HPDE6-E6E7 (cell line): ENCODE data around the gene PACSIN2.
A peak's percentile ranks its signal among the peaks of the same experiment; 100 is the strongest.
"Not testable (repeated sequence)": the region's sequence is repeated elsewhere in the genome, so short reads cannot be mapped to it uniquely, and the experiment has no call there.

Source experiments
- DNase-seq: peaks from one replicate; pipeline ENCODE4 v3.0.0; 2011; ENCODE audit warnings: missing footprints; ENCODE audit errors: extremely low spot score

PACSIN2 gene

GRCh38 chr22:42967005-42967404, 47.9 kb downstream of the PACSIN2 start:
- DNase-seq: no peak

- DNase-seq: no peak
These were observed 48.5 kb downstream of the PACSIN2 start for GRCh38 chr22:42966497-42966896.

GRCh38 chr22:42964994-42965699, 49.8 kb downstream of the PACSIN2 start:
- no peak for DNase-seq

GRCh38 chr22:42963231-42963595, 51.7 kb downstream of the PACSIN2 start:
- no peak for DNase-seq

GRCh38 chr22:42962295-42963230, 52.4 kb downstream of the PACSIN2 start:
- no peak for DNase-seq

- no peak for DNase-seq
These were observed 53.1 kb downstream of the PACSIN2 start for GRCh38 chr22:42961810-42962209.

- not testable (repeated sequence) for DNase-seq
These were observed 53.6 kb downstream of the PACSIN2 start for GRCh38 chr22:42961400-42961690.

GRCh38 chr22:42960531-42961399, 54.2 kb downstream of the PACSIN2 start:
- no peak for DNase-seq

GRCh38 chr22:42959576-42960509, 55.1 kb downstream of the PACSIN2 start:
- DNase-seq: peak; percentile 46

DNA sequence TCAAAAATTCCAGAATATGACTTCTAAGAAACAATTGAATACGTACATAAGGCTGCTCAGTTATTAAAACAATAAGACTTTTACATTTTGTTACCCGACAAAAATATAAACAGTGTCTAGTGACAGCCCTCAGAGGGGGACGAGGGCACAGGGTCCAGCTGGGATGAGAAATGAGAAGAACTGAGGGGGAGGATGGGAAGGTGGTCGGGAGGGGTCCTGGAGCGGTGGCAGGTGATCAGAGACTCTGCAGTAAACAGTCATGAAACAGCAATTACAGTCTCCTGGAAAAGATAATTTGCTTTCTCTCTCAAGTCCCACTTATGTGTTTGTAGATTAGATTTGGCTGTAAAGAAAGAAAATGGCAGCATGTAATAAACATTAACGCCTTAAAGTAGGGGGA, 56.0 kb downstream of the PACSIN2 start:
- DNase-seq: no peak

- no peak for DNase-seq
These were observed 57.0 kb downstream of the PACSIN2 start for GRCh38 chr22:42957958-42958357.

DNA sequence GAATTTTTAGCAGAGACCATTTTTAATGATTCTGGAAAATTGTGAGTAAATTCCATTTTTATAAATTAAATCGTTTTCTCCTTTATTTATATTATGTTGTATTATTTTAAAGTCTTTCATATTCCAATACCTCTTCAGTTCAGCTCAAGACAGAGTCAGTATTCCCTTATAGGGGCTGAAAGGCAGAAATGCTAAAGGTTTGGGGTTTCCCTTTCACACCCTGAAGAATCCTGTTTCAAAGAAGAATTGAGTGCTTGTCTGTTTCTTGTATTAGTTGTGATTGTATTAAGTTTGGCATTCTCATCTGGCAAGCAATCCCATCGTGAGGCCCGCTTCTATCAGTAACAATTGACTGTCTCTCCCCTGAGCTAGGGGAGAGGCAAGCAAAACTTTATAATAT, 57.4 kb downstream of the PACSIN2 start:
- no peak for DNase-seq

DNA sequence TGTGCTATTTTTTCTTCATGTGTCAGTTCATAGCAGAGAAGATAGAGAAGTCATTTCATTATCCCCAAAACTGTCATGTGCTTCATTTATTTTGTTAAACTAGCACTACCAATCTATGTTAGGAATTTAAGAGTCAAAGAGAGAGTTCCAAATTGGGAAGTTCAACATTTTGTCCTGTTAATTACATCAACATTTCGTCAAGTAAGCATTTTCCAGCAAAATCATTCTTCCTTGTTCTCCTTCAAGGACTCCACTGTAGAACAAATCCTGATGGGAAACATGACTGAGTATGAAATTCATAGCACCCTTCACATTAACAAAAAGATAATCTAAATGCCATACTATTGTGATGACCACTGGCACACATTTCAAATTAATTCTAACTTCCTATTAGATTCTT, 59.1 kb downstream of the PACSIN2 start:
- DNase-seq: no peak

DNA sequence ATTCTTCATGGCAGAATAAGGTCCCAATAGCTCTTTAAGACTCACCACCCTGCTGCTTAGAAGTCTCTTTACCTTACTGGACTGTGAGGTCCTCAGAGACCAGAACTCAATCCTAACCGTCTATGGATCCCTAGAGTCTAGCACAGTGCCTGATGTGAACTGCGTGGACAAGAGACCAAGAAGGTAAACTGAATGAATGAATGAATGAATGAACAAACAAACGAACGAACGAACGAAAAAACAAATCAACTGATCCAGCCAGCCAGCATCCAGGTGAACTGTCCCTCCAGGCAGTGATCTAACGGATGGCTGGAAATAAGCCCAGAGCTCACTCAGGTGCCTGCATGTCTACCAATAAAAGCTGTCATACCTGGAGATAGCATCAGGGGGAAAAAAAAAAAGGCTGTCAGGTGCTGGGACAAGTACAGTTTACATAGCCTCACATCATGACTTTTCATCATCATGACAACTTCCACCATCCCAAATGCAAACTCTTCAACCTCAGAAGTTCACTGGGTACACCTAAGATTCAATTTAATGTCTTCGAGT, 59.8 kb downstream of the PACSIN2 start:
- no peak for DNase-seq

DNA sequence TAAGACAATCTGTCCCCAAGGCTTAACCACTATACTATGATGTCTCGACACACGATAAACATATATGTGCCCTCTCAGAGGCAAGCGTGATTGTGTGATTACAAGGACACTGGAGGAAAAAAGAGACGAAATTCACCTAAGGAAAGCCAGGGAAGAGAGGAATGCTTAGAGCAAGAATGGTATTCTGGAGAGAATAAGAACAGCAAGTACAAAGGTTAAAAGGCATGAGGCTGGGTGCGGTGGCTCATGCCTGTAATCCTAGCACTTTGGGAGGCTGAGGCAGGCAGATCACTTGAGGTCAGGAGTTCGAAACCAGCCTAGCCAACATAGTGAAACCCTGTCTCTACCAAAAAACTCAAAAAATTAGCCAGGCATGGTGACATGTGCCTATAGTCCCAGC, 61.2 kb downstream of the PACSIN2 start:
- DNase-seq: not testable (repeated sequence)

GRCh38 chr22:42951093-42951710, 63.7 kb downstream of the PACSIN2 start:
- DNase-seq: no peak

GRCh38 chr22:42950281-42950680, 64.7 kb downstream of the PACSIN2 start:
- DNase-seq: no peak

DNA sequence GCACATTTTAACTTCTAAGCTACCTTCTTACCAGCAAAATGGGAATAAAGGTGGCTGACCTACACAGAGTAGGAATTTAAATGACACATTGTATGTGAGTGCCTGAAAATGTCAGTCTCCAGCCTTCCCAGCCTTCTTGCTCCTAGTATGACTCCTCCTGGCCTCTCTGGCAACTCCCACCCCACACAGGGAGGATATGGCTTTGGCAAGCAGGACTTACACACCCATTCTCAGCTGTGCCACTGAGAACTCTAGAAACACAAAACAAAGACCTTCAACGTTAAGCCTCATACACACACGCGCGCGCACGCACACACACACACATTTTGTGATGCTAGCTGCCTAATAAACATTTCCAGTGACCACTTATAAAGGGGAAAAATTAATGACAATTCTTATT, 65.8 kb downstream of the PACSIN2 start:
- no peak for DNase-seq

GRCh38 chr22:42948294-42948693, 66.7 kb downstream of the PACSIN2 start:
- no peak for DNase-seq

DNA sequence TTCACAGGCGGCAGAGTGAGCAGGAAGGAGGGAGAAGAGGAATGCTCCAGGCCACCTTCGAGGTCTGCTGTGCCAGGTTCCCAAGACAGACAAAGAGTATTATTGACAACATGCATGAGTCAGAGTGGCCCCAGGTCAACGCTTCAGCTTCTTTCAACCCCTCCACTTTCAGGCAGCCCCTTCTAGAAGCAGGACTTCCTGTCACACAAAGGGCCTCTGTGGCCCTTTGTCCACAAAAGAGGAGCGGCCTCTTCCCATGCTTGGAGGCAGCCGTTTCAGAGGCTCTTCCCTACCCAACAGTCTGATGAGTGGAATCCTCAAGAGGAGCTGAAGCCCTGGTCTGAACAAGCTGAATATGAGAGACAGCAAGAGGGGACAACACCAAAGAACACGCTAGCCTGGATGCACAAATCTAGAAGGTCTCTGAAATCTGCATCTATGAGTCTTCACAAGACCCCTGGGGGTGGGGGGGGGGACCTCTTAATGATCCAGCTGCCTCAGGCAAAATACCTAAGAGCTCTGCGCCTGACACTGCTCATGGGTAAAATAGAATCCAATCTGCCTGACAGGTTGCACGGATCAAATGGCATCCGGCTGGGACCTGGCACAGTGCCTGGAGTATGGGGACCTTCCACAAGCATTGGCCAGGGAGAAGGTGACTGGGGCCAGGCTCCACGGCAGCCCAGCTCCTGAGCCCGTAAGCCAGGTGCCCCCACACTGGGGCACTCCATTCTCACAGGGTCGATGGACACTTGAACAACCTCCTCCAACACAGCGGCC, 67.5 kb downstream of the PACSIN2 start:
- DNase-seq: no peak
